ENCODE data around the gene ST3GAL2.

The ST3GAL2 gene

GRCh38 chr16:70380248-70380918, 58.5 kb downstream of the ST3GAL2 start:
- H3F3A ChIP-seq (ENCODE audit: insufficient read depth): peaks cover 38% of the 10 kb centered on the region
- H3K4me2 ChIP-seq (ENCODE audit: low read depth, low read length, poor library complexity, severe bottlenecking): peak overlapping the region; percentile 98
- H3K4me3 ChIP-seq (ENCODE audit: insufficient read depth, low read length, poor library complexity, severe bottlenecking): peak overlapping the region; percentile 70
- peak overlapping the region; percentile 87 for H3K27ac ChIP-seq (ENCODE audit: low read depth, low read length)
- TF ChIP-seq CTCF (IDR thresholded peaks at IDR 0.05; ENCODE audit: insufficient read depth, low read length, poor library complexity, severe bottlenecking) (no peak), EZH2phosphoT487 (conservative IDR thresholded peaks at IDR 0.05; ENCODE audit: low read length) (no peak)
- H3K9me2 ChIP-seq (replicated peaks; ENCODE audit: insufficient read depth, low read length): no peaks in the 10 kb centered on the region
- H3K79me2 ChIP-seq (ENCODE audit: insufficient read depth, low read length): peaks cover 24% of the 10 kb centered on the region
- no peak overlapping the region for H2AFZ ChIP-seq (ENCODE audit: low read depth, low read length, severe bottlenecking)
- H3K9ac ChIP-seq (ENCODE audit: low read length): peak overlapping the region; percentile 86
- H3K9me3 ChIP-seq (ENCODE audit: insufficient read depth, low read length): no peaks in the 10 kb centered on the region
- no peaks in the 10 kb centered on the region for H4K20me1 ChIP-seq (ENCODE audit: low read depth, low read length)
- no peaks in the 10 kb centered on the region for H3K27me3 ChIP-seq (ENCODE audit: low read length)
- no peaks in the 10 kb centered on the region; the same call in 1 of the 2 replicates for H3K36me3 ChIP-seq (ENCODE audit: low read length)

GRCh38 chr16:70378869-70379493, 59.9 kb downstream of the ST3GAL2 start:
- H4K20me1 ChIP-seq (ENCODE audit: low read depth, low read length): no peaks in the 10 kb centered on the region
- no peak overlapping the region for H3K9ac ChIP-seq (ENCODE audit: low read length)
- no peak overlapping the region for H3K27ac ChIP-seq (ENCODE audit: low read depth, low read length)
- peaks cover 24% of the 10 kb centered on the region for H3K79me2 ChIP-seq (ENCODE audit: insufficient read depth, low read length)
- peak overlapping the region; percentile 98 for H3K4me2 ChIP-seq (ENCODE audit: low read depth, low read length, poor library complexity, severe bottlenecking)
- no peak overlapping the region for H3K4me3 ChIP-seq (ENCODE audit: insufficient read depth, low read length, poor library complexity, severe bottlenecking)
- H2AFZ ChIP-seq (ENCODE audit: low read depth, low read length, severe bottlenecking): no peak overlapping the region
- H3K27me3 ChIP-seq (ENCODE audit: low read length): no peaks in the 10 kb centered on the region
- peaks cover 43% of the 10 kb centered on the region for H3F3A ChIP-seq (ENCODE audit: insufficient read depth)
- TF ChIP-seq EZH2phosphoT487 (conservative IDR thresholded peaks at IDR 0.05; ENCODE audit: low read length): no peak
- TF ChIP-seq CTCF (IDR thresholded peaks at IDR 0.05; ENCODE audit: insufficient read depth, low read length, poor library complexity, severe bottlenecking): no peak
- H3K36me3 ChIP-seq (ENCODE audit: low read length): no peaks in the 10 kb centered on the region; the same call in 1 of the 2 replicates
- H3K9me2 ChIP-seq (replicated peaks; ENCODE audit: insufficient read depth, low read length): no peaks in the 10 kb centered on the region
- H3K9me3 ChIP-seq (ENCODE audit: insufficient read depth, low read length): no peaks in the 10 kb centered on the region

- H3K4me2 ChIP-seq (ENCODE audit: low read depth, low read length, poor library complexity, severe bottlenecking): no peak overlapping the region
- peaks cover 5% of the 10 kb centered on the region; the same call in 1 of the 2 replicates for H3K36me3 ChIP-seq (ENCODE audit: low read length)
- no peaks in the 10 kb centered on the region for H3K9me2 ChIP-seq (replicated peaks; ENCODE audit: insufficient read depth, low read length)
- no peaks in the 10 kb centered on the region for H4K20me1 ChIP-seq (ENCODE audit: low read depth, low read length)
- no peaks in the 10 kb centered on the region for H3K9me3 ChIP-seq (ENCODE audit: insufficient read depth, low read length)
- peaks cover 43% of the 10 kb centered on the region for H3F3A ChIP-seq (ENCODE audit: insufficient read depth)
- H3K27ac ChIP-seq (ENCODE audit: low read depth, low read length): no peak overlapping the region
- no peak overlapping the region for H3K9ac ChIP-seq (ENCODE audit: low read length)
- no peak overlapping the region for H2AFZ ChIP-seq (ENCODE audit: low read depth, low read length, severe bottlenecking)
- no peaks in the 10 kb centered on the region for H3K27me3 ChIP-seq (ENCODE audit: low read length)
- H3K79me2 ChIP-seq (ENCODE audit: insufficient read depth, low read length): peaks cover 24% of the 10 kb centered on the region
- H3K4me3 ChIP-seq (ENCODE audit: insufficient read depth, low read length, poor library complexity, severe bottlenecking): no peak overlapping the region
- TF ChIP-seq EZH2phosphoT487 (conservative IDR thresholded peaks at IDR 0.05; ENCODE audit: low read length) (no peak), CTCF (IDR thresholded peaks at IDR 0.05; ENCODE audit: insufficient read depth, low read length, poor library complexity, severe bottlenecking) (no peak)
Observed at GRCh38 chr16:70377782-70378181, 61.1 kb downstream of the ST3GAL2 start.
